Transverse colon (tissue), 3 donors: Measurements from ENCODE around the gene KCNT2.

Experiments
- POLR2A ChIP-seq: fragments of 450-650 bp; IDR thresholded peaks from one replicate; pipeline ENCODE4 v1.6.1; 2016; ENCODE audit warnings: antibody characterized with exemption, mild to moderate bottlenecking, moderate library complexity
- TF ChIP-seq, protein P1 (sequence below), 5 experiments: fragments of 200-600 bp in 3 of 5; fragments of 450-650 bp in 2 of 5; sonication (generic) in 3 of 5; IDR thresholded peaks; 1 replicate in 2 of 5; 2 replicates in 3 of 5; pipeline ENCODE4 v1.5.1; 2016 to 2017; ENCODE audit warnings: antibody characterized with exemption in 5 of 5, inconsistent platforms in 3 of 5, mild to moderate bottlenecking in 2 of 5, moderate library complexity in 1 of 5

DNA sequence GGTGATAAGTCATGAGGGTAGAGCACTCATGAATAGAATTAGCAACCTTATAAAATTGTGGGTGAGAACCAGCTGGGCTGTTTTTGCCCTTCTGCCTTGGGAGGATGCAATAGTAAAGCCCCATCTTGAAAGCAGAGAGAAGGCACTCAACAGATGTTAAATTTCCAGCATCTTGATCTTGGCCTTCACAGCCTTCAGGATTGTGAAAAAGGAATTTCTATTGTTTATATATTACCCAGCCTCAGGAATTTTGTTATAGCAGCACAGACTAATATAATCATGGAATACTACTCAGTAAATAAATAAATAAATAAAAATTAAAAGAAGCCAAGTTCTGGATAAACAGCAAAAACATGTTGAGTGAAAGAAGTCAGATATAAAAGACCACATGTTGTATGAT is 175.2 kb downstream of the KCNT2 start:
- TF ChIP-seq, protein P1, sequence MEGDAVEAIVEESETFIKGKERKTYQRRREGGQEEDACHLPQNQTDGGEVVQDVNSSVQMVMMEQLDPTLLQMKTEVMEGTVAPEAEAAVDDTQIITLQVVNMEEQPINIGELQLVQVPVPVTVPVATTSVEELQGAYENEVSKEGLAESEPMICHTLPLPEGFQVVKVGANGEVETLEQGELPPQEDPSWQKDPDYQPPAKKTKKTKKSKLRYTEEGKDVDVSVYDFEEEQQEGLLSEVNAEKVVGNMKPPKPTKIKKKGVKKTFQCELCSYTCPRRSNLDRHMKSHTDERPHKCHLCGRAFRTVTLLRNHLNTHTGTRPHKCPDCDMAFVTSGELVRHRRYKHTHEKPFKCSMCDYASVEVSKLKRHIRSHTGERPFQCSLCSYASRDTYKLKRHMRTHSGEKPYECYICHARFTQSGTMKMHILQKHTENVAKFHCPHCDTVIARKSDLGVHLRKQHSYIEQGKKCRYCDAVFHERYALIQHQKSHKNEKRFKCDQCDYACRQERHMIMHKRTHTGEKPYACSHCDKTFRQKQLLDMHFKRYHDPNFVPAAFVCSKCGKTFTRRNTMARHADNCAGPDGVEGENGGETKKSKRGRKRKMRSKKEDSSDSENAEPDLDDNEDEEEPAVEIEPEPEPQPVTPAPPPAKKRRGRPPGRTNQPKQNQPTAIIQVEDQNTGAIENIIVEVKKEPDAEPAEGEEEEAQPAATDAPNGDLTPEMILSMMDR (IDR thresholded peaks at IDR 0.05): no peak
- no peak for TF ChIP-seq POLR2A
